GM18951 (cell line): ENCODE measurements around the gene FAM43B.

ENCODE experiments used
- POLR2A ChIP-seq: IDR thresholded peaks from 4 replicates; pipeline ENCODE4 v1.6.1; 2011; ENCODE audit warnings: mild to moderate bottlenecking; ENCODE audit not compliant: insufficient read length, insufficient read depth; ENCODE audit errors: extremely low read depth
- in situ Hi-C: fragments of 300-500 bp; cut with MboI; formaldehyde crosslinking; loops from one replicate; pipeline ENCODE4 v1.12.0; 2022; ENCODE audit warnings: low sequenced_read_pairs, mixed read lengths, inconsistent platforms; ENCODE audit not compliant: unreplicated experiment

FAM43B gene

GRCh38 chr1:20589331-20590278 is 37.2 kb downstream of the FAM43B start:
- in situ Hi-C loops, result no loop called here
- TF ChIP-seq POLR2A, result no peak

- TF ChIP-seq POLR2A, result no peak
- in situ Hi-C loops, result no loop called here
Observed at GRCh38 chr1:20590306-20590777, 38.0 kb downstream of the FAM43B start.

- TF ChIP-seq POLR2A, result no peak
- in situ Hi-C loops, result no loop called here
Observed at GRCh38 chr1:20593756-20594155, 41.4 kb downstream of the FAM43B start.

GRCh38 chr1:20594746-20595145 is 42.4 kb downstream of the FAM43B start:
- in situ Hi-C loops, result no loop called here
- TF ChIP-seq POLR2A, result no peak

GRCh38 chr1:20596106-20596505 is 43.7 kb downstream of the FAM43B start:
- in situ Hi-C loops, result no loop called here
- no peak for TF ChIP-seq POLR2A

- in situ Hi-C loops, result no loop called here
- TF ChIP-seq POLR2A, result no peak
Observed at GRCh38 chr1:20597650-20598049, 45.3 kb downstream of the FAM43B start.

GRCh38 chr1:20600156-20600555 is 47.8 kb downstream of the FAM43B start:
- no peak for TF ChIP-seq POLR2A

GRCh38 chr1:20601129-20601825 is 48.9 kb downstream of the FAM43B start:
- in situ Hi-C loops, result no loop called here

More at GRCh38 chr1:20600156-20600555, 47.8 kb downstream of the FAM43B start:
- in situ Hi-C loops, result no loop called here

GRCh38 chr1:20602851-20603450 is 50.6 kb downstream of the FAM43B start:
- in situ Hi-C loops, result no loop called here

More at GRCh38 chr1:20601129-20601825, 48.9 kb downstream of the FAM43B start:
- TF ChIP-seq POLR2A, result no peak

GRCh38 chr1:20603504-20604464 is 51.4 kb downstream of the FAM43B start:
- in situ Hi-C loops, result no loop called here
- TF ChIP-seq POLR2A, result no peak

More at GRCh38 chr1:20602851-20603450, 50.6 kb downstream of the FAM43B start:
- no peak for TF ChIP-seq POLR2A
